Heart right ventricle (tissue), 16 donors: ENCODE data around the gene NECAB2. TPM values are rescaled to one million over a fixed set of nuclear protein-coding genes. Genes with fewer than 3 reads are reported as not detected.

Experiments
- ATAC-seq, 8 donors: fragments of 200-7000 bp; cut with Tn5 transposase; one replicate each; pipeline ENCODE4 v1.9.1; 2020; ENCODE audit warnings: mild to moderate bottlenecking in 8 of 8, moderate library complexity in 8 of 8, moderate number of reproducible peaks in 1 of 8
- DNase-seq, 2 donors: peaks; one replicate each; pipeline ENCODE4 v3.0.0-alpha.2; 2020
- H3K27ac ChIP-seq, 10 donors: fragments of 200-600 bp; sonication (generic) in 2 of 10; one replicate each; pipeline versions ENCODE4 v1.5.0 to v1.8.0; 2020 to 2022; ENCODE audit warnings: mild to moderate bottlenecking in 3 of 10
- H3K27me3 ChIP-seq, 7 donors: fragments of 200-600 bp; one replicate each; pipeline ENCODE4 v1.8.0; 2021 to 2022; ENCODE audit warnings: mild to moderate bottlenecking in 2 of 7
- H3K36me3 ChIP-seq, 9 donors: fragments of 200-600 bp; sonication (generic) in 1 of 9; one replicate each; pipeline versions ENCODE4 v1.5.0 to v1.8.0; 2020 to 2022; ENCODE audit warnings: mild to moderate bottlenecking in 2 of 9
- H3K4me1 ChIP-seq, 9 donors: fragments of 200-600 bp; sonication (generic) in 1 of 9; one replicate each; pipeline versions ENCODE4 v1.5.0 to v1.8.0; 2020 to 2022; ENCODE audit warnings: mild to moderate bottlenecking in 4 of 9
- H3K4me3 ChIP-seq, 10 donors: fragments of 200-600 bp; sonication (generic) in 2 of 10; one replicate each; pipeline versions ENCODE4 v1.5.0 to v1.8.0; 2020 to 2022; ENCODE audit warnings: mild to moderate bottlenecking in 7 of 10, moderate library complexity in 2 of 10
- H3K9me3 ChIP-seq, 11 donors: fragments of 200-600 bp in 10 of 11; sonication (generic) in 2 of 11; one replicate each; pipeline versions ENCODE4 v1.5.0 to v1.8.0; 2013 to 2022; ENCODE audit warnings: mild to moderate bottlenecking in 2 of 11, control low read depth in 1 of 11, moderate library complexity in 1 of 11
- WGBS, 2 donors: extraction: QIAGEN DNeasy Blood & Tissue Kit; methylation state at CpG; one replicate each; pipeline ENCODE4 v1.1.7; 2013; ENCODE audit warnings: inconsistent platforms in 1 of 2; 5-methylcytosine and 5-hydroxymethylcytosine counted together
- intact Hi-C, 10 donors: fragments of 100-400 bp; cut with DNase I; formaldehyde crosslinking; loops; one replicate each; pipeline versions ENCODE4 v1.11.1 to v1.14.2; 2022
- polyA plus RNA-seq, 2 donors: library from polyadenylated mRNA; stranded (reverse); fragments of 200-250 nt; gene quantifications; one replicate each; pipeline ENCODE4 v1.2.3, GENCODE V29; 2013
- total RNA-seq, 10 donors: library from RNA; stranded (reverse); fragmentation: NEBNext Ultra II Directional in 3 of 10; extraction: Animal tissue kit (Norgen Biotek cat#: 25700) in 3 of 10; gene quantifications; one replicate each; pipeline versions ENCODE4 v1.2.1 to v1.2.4, GENCODE V29; 2021 to 2023
- TF ChIP-seq, protein P1 (sequence below), 9 donors: fragments of 200-600 bp; sonication (generic) in 2 of 9; IDR thresholded peaks; one replicate each; pipeline versions ENCODE4 v1.5.0 to v1.8.0; 2021 to 2022; ENCODE audit warnings: antibody characterized with exemption in 9 of 9, mild to moderate bottlenecking in 5 of 9, moderate library complexity in 1 of 9
- donor health status: Arrhythmogenic right ventricular cardiomyopathy.
- donor health status: ischemic (EF 13 %, LVEDD 7.1; RV severe dilation, severe dysfunction).
- donor health status: healthy with polysubstance abuse.
- donor health status: DM: no; HTN: yes; CAD: no.
- donor health status: DM: no; HTN: no; CAD: no.
- donor health status: ischemic (EF 25% LVEDD 6.9; RV normal size, moderate dysfunction).
- donor health status: ischemic (EF 25% LVEDD 5.7; RV mildly dilated, moderate dysfunction).
- donor health status: healthy.
- donor health status: DM: yes; HTN: yes; CAD: no.
- donor health status: Ischemic cardiomyopathy.
- donor health status: ischemic (EF 35%, LVEDD 5.7; RV mildly dilated, moderate dysfunction).
- donor health status: nonischemic (EF 11% LVEDD 7.7; RV severe dilation, severe dysfunction).
- donor health status: DM: yes; HTN: yes; CAD: no.
- donor health status: PGD.
- donor health status: ischemic (EF 29% LVEDD 5.4; RV normal size, mild dysfunction).
- donor health status: nonischemic (EF 23%, LVEDD 6.1; RV moderate dilation, normal function).

Gene NECAB2
- total and polyA plus RNA-seq, 12 donors = 0.32 to 3.2 (median 1.0) TPM

DNA sequence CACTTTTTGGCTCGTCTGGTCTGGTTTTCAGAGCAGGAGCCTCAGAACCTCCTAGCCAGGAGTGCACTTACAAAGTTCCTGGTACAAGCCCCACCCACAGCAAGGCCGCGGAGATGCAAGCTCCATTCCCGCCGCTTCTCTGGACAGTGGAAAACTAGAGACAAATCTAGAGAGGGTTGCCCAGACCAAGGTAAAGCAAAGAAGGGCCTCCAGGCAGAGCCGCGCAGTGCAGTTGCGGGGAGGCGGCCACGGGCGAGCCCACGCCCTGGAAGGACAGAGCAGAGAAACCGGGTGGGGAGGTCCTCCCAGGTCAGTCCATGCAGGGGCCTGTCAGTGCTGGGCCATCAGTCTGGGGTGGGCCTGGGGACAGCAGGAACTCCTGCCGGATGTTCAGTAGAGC lies 26.0 kb upstream of the NECAB2 start:
- no peak for DNase-seq
- H3K4me1 ChIP-seq = peaks cover 0 to 20% (median 11%) of the 10 kb centered on the region in 9 donors
- no peak overlapping the region for H3K4me3 ChIP-seq
- intact Hi-C loops = no loop called here
- 89 to 96% methylated on average over 14 of the region's 14 CpGs for WGBS, 2 donors
- no peaks in the 10 kb centered on the region for H3K9me3 ChIP-seq
- TF ChIP-seq, protein P1, sequence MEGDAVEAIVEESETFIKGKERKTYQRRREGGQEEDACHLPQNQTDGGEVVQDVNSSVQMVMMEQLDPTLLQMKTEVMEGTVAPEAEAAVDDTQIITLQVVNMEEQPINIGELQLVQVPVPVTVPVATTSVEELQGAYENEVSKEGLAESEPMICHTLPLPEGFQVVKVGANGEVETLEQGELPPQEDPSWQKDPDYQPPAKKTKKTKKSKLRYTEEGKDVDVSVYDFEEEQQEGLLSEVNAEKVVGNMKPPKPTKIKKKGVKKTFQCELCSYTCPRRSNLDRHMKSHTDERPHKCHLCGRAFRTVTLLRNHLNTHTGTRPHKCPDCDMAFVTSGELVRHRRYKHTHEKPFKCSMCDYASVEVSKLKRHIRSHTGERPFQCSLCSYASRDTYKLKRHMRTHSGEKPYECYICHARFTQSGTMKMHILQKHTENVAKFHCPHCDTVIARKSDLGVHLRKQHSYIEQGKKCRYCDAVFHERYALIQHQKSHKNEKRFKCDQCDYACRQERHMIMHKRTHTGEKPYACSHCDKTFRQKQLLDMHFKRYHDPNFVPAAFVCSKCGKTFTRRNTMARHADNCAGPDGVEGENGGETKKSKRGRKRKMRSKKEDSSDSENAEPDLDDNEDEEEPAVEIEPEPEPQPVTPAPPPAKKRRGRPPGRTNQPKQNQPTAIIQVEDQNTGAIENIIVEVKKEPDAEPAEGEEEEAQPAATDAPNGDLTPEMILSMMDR (IDR thresholded peaks at IDR 0.05) = no peak
- ATAC-seq = no peak
- H3K36me3 ChIP-seq = no peaks in the 10 kb centered on the region
- H3K27me3 ChIP-seq = no peaks in the 10 kb centered on the region
- H3K27ac ChIP-seq = no peak overlapping the region

DNA sequence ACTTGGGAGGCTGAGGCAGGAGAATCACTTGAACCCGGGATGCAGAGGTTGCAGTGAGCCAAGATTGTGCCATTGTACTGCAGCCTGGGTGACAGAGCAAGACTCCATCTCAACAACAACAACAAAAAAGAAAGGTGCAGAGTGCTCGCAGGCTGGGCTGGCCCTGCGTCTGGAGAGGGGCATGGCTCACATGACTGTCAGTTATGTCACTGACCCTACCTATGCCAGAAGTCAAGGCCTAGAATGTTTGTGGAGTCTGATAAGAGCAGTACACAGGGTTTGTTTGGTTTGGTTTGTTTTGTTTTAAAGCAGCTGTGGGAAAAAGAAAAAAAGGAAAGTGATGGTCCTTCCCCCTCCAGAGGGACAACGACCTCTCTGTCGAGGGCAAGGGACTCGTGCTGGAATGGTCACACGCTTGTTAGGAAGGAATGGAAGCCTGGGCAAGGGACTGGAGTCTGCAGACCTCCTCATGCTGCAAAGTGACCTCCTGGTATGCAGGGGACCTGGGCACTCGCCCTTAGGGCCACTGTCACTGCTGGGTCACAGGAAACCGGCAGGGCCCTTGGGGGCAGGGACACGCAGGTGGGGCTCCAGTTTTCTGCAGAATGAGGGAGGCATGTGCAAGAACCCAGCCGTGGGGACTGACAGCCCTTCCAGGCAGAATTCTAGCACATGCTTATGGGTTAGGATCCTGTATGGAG lies 25.1 kb upstream of the NECAB2 start:
- no peak overlapping the region for H3K4me3 ChIP-seq
- WGBS, 2 donors = 57 to 64% methylated on average over 11 of the region's 11 CpGs
- H3K27me3 ChIP-seq = no peaks in the 10 kb centered on the region
- ATAC-seq (peak in 1 of 8 donors; percentile 6), DNase-seq (no peak)
- no peaks in the 10 kb centered on the region for H3K9me3 ChIP-seq
- H3K36me3 ChIP-seq = no peaks in the 10 kb centered on the region
- H3K4me1 ChIP-seq = peaks cover 0 to 20% (median 11%) of the 10 kb centered on the region in 9 donors
- intact Hi-C loops = no loop called here
- TF ChIP-seq, protein P1 (IDR thresholded peaks at IDR 0.05) = no peak
- no peak overlapping the region for H3K27ac ChIP-seq

DNA sequence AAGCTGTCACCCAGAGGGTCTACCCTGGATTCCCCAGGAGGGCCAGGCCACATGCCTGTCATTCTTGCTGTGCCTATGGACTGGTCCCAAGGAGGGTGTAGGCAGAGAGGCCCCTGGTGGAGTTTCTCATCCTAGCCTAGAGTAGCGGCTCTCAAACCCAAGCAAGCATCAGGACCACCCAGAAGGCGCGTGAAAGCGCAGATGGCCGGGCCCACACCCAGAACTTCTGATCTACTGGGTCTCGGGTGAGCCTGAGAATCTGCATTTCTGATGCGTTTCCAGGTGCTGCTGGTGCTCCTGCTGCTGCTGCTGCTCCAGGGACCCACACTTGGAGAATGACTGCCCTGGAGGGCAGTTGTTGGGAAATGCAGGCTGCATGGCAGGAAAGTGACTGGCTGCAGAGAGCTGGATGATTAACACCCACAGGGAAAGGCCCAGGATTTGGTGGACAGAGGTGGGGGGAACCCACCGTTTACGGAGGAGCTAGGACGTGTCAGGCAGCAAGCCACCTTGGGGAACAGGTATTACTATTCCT lies 24.5 kb upstream of the NECAB2 start:
- H3K4me1 ChIP-seq = peaks cover 0 to 20% (median 11%) of the 10 kb centered on the region in 9 donors
- intact Hi-C loops = loop anchor here in 1 of 10 donors (2.0 kb wide), 1 partner anchor 61 kb away; no protein-coding TSS in a partner anchor
- H3K27ac ChIP-seq = no peak overlapping the region
- H3K27me3 ChIP-seq = no peaks in the 10 kb centered on the region
- WGBS, 2 donors = 92 to 94% methylated on average over 10 of the region's 10 CpGs
- no peak overlapping the region for H3K4me3 ChIP-seq
- TF ChIP-seq, protein P1 (IDR thresholded peaks at IDR 0.05) = no peak
- ATAC-seq (no peak), DNase-seq (no peak)
- H3K36me3 ChIP-seq = no peaks in the 10 kb centered on the region
- H3K9me3 ChIP-seq = no peaks in the 10 kb centered on the region

DNA sequence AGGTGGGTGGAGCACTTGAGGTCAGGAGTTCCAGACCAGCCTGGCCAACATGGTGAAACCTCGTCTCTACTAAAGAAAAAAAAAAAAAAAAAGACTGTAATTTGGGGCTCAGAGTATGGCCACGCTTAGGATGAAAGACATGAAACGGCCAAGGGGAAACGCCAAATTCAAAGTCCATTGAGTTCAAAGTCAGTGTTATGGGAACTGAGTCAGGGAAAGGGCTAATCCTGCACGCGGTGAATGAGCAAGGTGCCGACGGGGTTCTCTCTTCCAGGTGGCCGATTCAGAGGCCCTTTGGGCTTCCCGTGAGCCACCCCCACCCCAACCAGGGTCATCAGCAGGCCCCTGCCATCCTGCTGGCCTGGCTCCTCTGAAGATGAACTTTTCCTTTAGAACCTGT lies 22.5 kb upstream of the NECAB2 start:
- no peak for ATAC-seq
- 91 to 92% methylated on average over 10 of the region's 10 CpGs for WGBS, 2 donors
- Histone ChIP-seq H3K27me3 (no peaks in the 10 kb centered on the region), H3K27ac (no peak overlapping the region), H3K4me1 (peaks cover 0 to 10% (median 0%) of the 10 kb centered on the region in 9 donors), H3K36me3 (no peaks in the 10 kb centered on the region), H3K9me3 (no peaks in the 10 kb centered on the region), H3K4me3 (no peak overlapping the region)
- intact Hi-C loops = loop anchor here in 1 of 10 donors (2.0 kb wide), 1 partner anchor 63 kb away; no protein-coding TSS in a partner anchor
- TF ChIP-seq, protein P1 (IDR thresholded peaks at IDR 0.05) = no peak
- no peak for DNase-seq
